ENCODE results near the gene AP5Z1.

Gene AP5Z1

DNA sequence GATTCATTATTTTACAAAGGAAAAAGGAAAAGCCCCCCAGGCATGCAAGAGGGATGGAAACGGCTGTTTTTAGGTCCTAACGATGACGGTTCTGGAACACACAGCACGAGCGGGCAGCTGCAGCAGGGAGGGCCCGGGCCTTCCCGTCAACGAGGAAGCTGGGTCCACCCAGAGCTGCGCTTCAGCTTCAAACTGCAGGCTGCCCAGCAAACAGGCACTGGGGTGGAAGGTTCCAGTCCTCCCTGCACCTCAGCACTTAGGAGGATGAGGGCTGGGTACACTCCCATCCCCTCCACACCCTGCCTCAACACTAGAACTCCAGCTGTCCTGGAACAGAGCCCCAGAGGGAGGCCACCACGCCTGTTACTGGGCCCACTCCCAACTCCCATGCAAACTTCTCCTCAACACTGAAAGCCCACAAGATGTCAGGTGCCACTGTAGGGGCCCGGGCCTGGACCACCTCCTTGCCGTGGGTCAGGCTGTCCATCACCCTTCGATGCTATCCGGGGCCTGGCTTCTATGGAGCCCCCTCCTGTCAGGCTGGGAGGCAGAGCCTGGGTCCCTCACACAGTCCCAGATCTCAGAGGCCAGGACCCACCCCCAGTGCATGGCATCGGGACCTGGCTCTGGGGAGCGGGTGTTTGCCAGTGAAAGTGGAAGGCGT, 53.4 kb downstream of the AP5Z1 start:
- DNase-seq, result no peak

DNA sequence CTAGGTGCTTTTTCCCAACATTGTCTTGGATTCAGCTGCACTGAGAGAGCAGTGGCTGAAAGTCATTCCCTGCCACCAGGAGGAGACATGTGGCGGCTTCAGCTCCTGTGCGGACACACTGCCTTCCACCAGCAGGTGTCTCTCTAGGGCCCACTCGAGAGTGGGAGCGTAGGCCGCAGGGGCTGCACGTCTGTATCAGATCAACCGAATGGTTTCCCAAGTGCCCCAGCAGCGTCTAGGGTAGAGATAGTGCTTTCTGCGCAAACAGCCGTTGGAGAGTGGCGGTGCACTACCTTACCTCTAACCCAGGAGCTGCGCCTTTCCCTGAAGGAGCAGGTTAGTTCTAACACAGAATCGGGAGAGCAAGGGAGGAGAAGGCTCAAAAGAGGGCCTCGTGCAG, 54.8 kb downstream of the AP5Z1 start:
- DNase-seq, result peak; percentile 31

- no peak for DNase-seq
Observed at GRCh38 chr7:4831723-4832495, 56.5 kb downstream of the AP5Z1 start.

GRCh38 chr7:4832711-4833110, 57.3 kb downstream of the AP5Z1 start:
- no peak for DNase-seq

GRCh38 chr7:4833176-4833575, 57.8 kb downstream of the AP5Z1 start:
- DNase-seq, result no peak

GRCh38 chr7:4833691-4834600, 58.5 kb downstream of the AP5Z1 start:
- DNase-seq, result no peak

- DNase-seq, result no peak
Observed at GRCh38 chr7:4834601-4835397, 59.4 kb downstream of the AP5Z1 start.

- DNase-seq, result no peak
Observed at GRCh38 chr7:4835398-4836205, 60.2 kb downstream of the AP5Z1 start.

DNA sequence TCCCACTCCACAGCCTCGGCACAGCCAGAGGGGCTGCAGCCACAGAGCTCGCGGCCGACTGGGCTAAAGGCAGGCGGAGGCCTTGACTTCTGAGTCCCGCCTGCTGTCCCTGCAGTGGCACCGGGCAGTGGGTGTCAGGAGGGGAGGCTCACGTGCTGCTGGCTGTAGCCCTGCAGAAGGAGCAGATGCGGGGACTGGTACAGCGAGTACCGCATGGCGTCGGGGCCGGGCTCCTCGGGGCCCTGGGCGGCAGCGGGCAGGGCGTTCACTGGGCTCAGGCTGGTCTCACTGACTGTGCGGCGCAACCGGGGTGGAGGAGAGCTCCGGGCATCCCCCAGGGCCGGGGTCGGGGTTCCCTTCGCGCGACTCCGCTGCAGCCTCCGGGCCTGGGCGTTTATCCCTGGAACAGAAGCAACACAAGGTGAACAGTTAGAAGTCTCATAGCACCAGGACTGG, 60.8 kb downstream of the AP5Z1 start:
- no peak for DNase-seq

DNA sequence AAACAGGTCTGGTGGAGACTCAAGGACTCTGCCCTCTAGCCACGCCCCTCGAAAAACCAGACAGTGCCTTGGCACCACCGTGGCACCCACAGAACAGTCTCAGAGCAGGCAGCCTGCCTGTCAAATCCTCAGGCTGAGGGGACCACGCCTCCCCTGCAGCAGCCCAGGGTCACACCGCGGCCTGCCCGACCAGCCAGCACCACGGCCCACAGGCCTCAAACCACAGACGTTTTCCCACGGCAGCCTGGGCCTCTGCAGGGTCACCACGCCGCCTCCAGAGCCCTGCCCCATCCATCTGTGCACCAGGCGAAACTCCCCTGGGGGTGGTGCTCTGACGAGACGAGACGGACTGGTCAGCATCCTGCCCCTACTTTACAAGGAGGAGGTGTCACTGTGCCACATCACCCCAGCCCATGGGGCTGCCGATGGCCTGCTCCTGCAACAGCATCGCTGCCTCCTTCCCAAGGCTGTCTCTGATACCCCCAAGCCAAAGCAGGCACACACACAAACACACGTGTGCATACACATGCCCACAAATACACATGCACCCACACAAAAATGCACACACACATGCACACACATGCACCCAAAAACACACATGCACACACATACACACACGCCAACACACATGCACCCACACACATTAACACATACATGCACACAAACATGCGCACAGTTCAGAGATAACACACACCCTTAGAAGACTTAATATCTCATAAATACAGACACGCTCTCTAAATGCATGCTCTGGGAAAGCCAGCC, 61.8 kb downstream of the AP5Z1 start:
- no peak for DNase-seq

DNA sequence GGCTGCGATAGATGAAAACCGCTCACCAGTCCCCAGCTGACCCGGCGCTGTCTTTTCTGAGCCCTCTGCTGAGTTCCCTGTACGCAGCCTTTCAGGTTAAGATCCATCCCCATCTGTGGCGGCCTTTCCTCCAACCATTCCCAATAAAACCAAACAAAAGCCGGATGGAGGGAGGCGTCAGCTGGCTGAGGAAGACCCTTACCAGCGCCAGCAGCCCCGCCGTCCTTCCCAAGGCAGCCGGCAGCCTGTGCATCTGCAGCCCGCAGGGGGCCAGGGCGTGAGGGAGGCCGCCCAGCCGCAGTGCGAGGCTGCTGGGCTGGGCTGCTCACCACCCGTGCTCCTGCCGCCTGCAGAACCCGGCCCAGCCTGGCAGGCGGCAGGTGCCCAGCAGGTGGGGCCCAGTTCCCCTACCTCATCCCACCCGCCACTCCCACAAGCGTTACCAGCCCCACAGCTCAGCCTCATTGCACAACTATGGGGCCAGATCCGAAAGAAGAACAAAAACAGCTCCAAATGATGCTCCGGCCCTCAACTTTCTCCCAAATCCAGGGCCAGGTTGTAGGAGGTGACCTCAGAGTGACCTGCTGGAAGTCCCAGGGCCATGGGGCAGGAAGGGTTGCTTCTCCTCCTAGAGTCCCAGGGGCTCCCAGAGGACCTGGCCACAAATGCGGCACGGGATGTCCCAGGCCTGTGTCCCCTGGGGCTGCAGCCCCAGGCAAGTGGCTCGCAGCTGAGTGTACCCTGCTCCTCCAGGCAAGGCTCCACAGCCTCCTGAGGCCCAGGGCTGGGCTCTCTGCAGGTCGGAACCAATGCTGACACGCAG, 62.6 kb downstream of the AP5Z1 start:
- peak; percentile 37 for DNase-seq

DNA sequence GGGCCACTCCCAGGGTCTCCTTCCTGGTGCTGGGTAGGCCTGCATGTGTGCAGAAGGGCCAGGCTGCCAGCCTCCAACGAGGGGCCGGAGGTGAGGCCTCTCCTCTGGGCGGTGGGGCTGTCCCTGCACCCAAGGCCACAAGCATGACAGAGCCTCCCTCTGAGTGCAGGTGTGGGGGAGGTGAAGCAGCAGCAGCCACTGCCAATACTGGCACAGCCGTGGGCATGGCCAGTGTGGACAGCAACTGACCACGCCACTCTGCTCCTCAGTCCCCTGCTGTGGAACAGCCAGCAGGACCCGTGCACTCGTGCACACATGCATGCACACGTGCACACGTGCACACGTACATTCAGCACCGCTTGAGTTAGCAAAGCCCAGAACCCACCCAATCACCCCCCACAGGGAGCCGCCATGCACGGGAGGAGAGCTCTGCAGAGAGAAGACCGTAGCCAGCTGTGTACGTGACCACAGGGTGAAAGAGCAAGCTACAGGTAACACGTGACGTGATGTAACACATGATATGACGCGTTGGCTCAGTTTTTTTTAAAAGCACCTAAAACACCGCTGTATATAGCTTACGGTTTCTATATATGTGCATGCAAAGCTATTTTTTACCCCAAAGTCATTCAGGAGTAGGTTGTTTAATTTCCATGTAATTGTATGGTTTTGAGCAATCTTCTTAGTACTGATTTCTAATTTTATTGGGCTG, 63.4 kb downstream of the AP5Z1 start:
- no peak for DNase-seq

GRCh38 chr7:4840079-4840501, 64.7 kb downstream of the AP5Z1 start:
- DNase-seq, result no peak

Data from NCI-H1092 (cell line).